GM18909 (cell line): ENCODE data around the gene UNC13A.

Source experiments
- ATAC-seq: cut with Tn5 transposase; IDR thresholded peaks from one replicate; pipeline ENCODE4 v1.9.1; 2021; ENCODE audit warnings: mild to moderate bottlenecking; ENCODE audit not compliant: unreplicated experiment, poor library complexity

Gene UNC13A

DNA sequence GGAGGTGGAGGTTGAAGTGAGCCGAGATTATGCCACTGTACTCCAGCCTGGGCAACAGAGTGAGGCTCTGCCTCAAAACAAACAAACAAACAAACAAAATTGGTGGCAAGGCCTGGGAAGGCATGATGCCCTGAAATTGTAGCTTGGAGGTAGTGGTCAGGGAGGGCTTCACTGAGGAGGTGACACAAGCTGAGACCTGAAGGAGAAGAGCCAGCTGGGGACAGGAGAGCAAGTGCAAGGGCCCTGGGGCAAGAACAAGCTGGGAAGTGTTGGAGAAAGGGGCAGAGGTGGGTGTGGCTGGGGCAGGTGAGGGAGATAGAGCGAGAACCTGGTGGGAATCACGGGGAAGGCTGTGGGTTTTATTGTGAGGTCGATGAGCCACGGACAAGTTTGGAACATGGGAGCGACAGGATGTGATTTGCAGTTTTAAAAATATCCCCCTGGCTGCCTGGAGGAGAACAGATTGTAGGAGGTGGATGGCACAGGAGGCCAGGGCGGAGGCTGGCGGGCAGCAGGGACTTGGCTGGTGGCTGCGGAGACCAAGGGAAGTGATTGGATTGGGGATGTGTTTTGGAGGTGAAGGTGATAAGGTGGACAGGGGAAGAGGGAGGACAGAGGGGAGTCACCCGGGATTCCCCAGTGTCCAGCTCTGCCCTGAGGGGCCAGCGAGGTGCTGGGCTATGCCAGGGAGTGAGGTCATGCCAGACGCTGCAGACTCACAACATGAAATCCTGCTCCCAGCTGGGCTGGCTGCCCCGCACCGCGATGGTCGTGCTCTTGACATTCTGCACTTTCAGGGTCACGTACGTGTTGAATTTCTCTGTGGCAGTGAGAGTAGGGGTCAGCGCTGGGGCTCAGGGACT is 14.0 kb downstream of the UNC13A start:
- no peak for ATAC-seq

DNA sequence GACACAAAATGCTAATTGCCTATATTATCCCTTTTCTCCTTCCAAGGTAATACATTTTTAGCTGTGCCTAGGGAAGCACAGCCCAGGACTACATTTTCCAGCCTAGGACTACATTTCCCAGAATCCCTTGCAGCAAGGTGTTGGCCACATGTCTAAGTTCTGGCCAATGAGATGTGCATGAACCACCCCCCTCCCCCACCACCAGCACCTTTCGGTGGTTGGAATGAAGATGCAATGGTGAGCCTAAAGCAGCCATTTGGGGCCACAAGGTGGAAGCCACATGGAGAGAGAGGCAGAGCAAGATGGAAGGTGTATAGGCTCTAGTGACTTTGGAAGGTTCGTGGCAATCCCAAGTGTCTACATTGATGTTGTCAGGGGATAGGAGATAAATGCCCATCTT is 16.2 kb downstream of the UNC13A start:
- no peak for ATAC-seq

DNA sequence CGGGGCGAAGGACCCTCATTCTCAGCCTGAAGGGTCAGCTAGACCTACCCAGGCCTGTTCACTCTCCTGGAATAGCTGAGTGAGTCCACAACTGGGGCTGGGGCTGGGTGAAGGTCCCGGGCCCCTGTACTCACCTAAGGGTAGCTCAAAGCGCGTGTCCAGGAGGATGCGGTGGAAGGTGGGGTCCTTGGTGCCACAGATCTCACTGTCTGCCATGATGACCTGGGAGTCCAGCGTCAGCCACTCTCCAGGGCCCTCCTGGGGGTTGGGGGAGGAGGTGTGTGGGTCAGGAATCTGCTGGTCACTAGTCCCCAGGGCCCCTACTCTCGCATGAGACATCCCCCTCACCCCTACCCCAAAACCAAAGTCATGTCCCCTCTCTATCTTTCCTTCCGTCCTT is 18.7 kb downstream of the UNC13A start:
- ATAC-seq, result no peak

DNA sequence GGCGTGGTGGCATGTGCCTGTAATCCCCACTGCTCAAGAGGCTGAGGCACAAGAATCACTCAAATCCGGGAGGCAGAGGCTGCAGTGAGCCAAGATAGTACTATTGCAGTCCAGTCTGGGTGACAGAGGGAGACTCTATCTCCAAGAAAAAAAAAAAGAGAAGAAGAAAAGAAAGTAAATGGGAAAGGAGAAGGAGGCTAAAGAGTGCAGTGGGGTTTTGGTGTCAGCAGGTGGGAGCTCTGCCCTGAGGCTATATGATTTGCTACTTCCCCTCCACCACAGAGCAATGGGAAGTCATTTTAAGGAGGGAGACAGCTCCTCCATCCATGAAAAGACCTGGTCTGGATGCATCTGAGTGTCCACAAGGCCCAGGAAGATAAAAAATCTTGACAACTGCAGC is 23.1 kb downstream of the UNC13A start:
- ATAC-seq, result no peak

DNA sequence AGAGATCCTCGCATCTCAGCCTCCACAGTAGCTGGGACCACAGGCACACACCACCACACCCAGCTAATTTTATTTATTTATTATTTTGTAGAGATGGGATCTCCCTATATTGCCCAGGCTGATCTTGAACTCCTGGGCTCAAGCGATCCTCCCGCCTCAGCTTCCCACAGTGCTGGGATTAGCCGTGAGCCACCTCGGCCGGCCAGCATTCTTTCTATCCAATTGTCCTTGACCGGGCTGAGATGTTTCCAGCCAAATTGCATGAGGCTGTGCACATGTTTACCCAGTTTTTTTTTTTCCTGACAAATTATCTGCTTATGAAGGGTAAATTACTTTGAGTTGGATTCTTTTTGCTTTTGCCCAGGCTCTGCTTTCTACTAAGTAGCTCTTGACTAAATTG is 28.2 kb downstream of the UNC13A start:
- ATAC-seq, result no peak

DNA sequence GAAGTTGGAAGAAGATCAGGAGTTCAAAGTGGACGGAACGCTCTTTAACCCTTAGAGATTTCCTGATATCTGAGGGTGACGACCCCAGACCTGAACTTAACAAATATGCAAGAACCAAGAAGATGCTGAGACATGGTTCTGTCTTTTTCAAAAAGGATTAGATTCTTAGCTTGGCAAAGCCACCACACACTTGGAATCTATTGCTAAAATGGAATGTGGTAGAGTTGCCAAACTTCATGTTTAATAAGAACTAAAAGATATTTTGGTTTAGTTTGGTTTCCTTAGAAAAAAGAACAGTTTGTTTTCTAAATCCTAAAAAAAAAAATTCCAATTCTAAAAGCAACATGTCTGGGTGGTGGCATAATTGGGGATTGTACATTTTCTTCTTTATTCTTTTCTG is 29.5 kb downstream of the UNC13A start:
- ATAC-seq, result no peak

DNA sequence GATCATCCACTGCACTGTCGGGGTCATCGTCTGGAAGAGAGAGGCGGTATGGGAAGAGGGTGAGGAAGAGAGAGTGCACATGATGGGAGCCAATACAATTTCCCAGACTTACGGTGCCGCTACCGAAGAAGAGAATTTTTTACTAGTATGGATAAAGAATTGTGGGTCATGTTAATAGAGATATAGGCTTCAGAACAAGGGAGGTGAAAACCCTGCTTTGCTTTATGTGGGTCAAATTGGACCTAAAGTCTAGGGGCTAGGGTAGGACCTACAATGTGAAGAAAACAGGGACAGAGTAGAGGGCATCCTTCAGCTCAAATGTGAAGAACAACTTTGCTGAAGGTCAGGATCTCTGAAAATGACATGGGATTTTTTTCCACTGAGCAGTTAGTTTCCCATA is 29.9 kb downstream of the UNC13A start:
- no peak for ATAC-seq

DNA sequence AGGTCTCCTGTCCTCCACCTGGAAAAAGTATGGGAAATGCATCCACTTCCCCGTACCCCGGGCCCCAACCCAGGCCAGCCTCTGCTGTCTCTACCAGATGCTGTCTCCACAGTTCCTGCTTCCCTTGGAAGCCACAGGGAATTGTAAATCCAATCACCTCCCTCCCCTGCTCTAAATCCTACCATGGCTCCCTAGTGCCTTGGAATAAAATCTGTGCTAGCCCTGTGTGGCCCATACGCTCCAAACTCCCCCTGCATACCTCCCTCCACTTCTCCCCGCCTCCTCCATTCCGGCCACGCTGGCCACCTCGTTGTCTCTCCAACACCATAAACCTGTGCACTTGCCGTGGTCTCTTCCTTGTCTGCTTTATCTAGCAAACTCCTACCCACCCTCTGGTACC is 31.2 kb downstream of the UNC13A start:
- no peak for ATAC-seq

DNA sequence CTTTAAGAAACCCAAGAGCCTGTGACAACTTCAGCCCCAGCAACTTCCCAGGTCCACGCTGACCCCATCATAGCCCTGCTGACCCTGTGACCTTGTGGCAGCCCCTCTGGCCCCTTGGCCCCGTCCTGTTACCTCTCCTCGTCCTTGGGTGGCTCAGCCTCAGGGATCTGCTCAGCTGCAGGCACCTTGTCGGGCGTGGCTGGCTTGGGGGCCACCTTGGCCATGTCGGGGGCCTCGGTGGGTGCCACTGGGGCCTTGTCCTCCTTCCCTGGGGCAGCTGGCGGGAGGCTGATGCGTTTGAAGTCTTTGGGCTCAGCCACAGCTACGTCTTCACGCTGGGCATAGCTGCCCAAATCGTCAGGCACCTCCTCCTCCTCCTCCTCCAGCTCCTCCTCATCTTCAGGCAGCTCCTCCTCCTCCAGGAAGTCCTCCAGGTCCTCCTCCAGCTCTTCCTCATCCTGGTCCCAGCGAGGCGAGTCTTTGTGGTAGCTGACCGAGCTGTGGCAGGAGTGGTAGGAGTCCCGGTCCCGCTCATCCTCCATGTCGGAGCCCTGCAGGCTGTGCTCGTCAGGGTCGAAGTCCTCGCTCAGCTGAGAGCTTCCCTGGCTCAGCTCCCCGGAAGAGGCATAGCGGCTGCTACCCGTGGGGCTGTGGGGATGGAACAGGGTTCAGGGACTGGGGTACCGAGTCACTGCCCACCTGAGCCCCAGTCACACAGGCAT is 32.2 kb downstream of the UNC13A start:
- ATAC-seq, result no peak

DNA sequence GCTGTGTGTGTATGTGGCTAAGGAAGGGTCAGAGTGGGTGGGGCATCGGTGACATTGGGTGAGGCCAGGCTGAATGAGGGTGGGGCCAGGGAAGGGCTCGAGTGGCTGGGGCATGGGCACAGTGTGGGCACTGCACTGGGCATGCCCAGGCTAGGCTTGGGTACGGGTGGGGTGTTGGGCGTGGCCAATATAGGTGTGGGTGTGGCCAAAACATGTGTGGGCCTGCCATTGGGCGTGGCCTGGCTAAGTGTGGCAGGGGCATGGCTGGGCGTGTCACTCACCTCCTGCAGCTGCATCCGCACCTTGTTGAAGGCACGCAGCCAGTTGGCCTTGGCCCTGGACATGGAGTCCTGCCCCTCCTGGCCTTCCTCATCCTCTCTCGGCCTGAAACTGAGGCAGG is 33.2 kb downstream of the UNC13A start:
- ATAC-seq, result no peak

DNA sequence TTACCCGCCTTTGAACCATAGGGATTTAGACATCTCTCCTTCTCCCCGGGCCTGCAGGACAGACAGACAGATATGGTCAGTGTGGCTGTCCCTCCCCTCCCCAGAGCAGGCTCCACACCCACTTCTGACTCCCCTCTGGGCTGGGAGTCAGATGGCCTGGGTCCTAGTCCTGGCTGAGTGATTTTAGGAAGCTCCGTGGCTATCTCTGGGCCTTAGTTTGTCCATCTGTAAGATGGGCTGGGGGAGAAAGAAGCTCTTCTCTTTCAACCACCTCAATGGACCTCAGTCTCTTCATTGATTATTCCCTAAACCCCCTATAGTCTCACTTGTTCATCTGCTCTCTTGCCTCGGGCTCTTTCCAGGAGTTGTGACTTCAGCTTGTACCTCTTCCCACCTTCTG is 35.5 kb downstream of the UNC13A start:
- ATAC-seq, result no peak

DNA sequence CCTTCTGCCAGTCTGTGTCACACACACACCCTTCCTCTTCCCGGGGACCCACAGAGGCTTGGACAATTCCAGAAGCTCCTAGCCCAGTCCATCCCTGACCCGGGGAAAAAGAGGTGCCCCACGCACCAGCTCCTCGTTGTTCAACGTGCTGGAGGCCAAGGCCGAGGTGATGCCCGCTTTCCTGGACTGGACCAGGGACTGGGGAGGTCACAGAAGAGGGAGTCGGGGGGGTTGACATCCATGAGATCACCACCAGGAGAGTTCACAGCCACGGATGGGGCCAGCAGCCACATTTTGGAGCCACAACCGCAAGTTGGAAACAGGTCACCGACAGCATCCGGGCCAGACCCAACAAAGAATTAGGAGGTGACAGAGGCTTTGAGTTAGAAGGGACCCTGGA is 39.4 kb downstream of the UNC13A start:
- no peak for ATAC-seq

DNA sequence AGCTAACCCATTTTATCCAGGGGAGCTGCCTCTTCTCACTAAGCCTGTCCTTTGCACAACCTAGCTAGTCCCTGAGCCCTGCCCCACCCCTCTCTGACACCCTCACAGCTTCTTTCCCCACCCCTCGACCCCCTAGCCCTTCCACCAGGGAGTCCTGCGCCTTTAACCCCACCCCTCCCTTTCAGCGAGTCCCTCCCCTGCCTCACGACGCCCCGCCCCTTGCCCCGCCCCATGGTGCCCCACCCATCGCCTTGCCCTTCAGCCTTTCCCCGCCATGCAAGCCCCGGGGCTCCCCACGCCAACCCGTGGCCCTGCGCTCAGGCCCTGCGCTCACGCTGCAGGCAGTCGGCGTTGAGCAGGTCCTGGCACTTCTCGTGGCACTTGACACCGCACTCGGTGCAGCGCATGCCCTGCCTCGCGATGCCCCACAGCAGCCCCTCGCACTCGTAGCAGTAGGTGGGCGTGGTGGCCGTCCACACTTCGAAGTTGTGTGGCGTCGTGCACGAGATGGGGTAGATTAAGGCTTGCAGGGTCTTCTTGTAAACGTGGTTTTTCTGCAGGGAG is 40.0 kb downstream of the UNC13A start:
- ATAC-seq, result no peak

DNA sequence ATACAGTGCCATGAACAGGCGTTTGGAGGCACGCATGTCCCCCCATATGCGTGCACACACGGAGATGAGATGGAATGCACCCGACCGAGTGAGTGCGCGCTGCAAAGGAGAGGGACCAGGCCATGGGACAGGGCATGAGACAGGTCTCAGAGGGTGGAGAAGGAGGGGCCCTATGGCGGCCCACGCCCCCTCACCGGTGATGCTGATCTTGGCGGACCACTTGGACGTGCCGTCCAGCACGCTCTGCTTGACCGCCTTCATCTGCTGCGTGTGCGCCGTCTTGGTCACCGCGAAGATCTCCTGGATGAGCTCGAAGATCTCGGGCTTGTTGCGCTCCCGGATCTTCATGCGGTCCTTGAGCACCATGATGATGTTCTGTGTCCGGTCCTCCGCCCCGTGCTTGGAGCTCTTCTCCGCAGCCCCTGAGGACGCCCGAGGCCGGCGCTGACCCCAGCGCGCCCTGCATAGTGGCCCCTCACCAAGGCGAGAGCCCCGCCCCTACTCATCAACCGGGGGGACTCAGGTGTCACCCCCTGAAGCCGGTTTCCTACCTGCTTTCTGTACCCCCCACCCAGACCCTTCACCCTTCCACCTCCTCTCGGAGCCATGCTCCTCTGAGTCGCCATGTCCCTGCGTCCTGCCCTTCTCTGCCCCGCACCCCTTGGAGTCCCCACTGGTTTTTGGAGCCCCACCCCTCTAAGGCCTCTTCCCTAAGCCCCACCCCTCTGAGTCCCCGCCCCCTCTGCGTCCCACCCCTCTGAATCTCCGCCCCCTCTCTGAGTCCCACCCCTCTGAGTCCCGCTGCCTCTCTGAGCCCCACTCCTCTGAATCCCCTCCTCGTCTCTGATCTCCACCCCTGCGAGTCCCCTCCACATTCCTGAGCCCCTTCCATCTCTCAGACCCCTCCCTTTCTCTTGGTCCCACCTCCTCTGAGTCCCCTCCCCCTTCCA is 40.8 kb downstream of the UNC13A start:
- ATAC-seq, result no peak

DNA sequence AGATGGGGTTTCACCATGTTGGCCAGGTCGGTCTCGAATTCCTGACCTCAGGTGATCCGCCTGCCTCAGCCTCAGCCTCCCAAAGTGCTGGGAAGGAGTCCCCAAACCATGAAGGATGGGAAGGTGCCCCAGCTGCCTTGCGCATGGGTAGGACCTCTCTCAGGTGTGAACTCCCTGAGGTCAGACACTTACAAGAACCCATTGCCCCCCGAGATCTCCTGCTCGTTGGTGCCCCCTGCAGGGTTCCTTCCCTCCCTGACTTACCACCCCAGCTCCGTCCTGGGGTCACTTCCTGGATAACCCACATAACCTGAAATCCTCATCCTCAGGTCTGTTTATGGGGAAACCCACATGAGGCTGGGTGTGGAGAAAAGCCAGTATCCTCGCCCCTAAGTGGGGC is 41.7 kb downstream of the UNC13A start:
- ATAC-seq, result no peak

DNA sequence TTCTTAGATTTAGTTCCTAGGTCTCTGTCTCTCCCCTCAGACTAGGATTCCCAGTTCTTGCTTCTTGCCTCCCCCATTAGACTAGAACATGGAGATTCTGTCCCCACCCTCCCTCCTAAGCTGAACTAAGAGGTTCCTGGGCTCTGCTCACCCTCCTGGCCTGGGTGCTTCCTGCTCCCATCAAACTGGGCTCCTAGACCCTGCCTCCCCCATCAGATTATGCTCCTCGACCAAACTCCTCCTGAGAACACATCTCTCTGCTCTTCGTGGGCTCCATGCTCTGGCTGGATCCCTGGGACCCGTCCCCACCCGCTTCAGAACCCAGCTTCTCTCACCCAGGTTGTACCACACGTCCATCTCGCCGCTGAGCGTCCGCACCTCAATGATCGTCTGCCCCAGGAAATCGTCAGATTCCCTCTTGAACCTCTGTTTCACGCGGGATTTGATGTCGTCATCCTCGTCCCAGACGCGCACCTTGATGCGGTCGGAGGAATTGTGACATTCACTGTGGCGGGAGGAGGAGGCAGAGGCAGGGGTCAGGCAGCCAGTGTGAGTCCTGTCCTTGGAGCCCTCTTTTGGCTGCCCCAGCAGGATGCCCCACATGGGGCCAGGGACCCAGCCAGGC is 42.7 kb downstream of the UNC13A start:
- ATAC-seq, result no peak

DNA sequence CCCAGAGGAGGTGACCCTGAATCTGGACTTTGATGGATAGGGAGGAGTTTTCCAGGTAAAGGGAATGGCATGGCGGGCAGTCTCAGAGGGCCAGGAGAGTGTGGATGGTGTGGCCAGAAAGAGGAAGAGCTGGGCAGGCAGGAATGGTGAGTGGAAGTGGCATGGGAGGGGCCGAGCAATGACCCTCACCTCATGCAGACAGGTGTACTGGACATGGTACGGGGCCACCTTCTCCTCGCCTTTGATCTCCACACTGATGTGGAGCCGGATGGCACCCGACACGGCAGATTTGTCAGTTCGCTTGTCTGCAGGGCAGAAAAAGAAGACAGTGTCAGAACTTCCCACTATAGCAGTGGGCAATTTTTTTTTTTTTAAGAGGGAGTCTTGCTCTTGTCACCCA is 45.5 kb downstream of the UNC13A start:
- no peak for ATAC-seq

DNA sequence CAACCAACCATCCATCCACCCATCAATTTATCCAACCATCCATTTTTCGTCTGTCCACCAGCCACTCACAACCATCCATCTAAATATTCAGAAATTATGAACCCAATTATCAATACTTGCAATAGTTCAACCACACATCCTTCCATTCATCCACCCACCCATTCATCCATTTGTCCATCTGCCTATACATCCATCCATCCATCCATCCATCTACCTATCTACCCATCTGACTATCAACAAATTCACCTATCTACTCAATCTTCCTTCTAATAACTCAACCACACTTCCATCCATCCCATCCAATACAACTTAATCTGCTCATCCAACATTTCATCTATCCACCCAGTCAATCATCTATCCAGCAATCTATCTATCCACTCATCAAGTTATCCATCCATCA is 46.3 kb downstream of the UNC13A start:
- ATAC-seq, result no peak

DNA sequence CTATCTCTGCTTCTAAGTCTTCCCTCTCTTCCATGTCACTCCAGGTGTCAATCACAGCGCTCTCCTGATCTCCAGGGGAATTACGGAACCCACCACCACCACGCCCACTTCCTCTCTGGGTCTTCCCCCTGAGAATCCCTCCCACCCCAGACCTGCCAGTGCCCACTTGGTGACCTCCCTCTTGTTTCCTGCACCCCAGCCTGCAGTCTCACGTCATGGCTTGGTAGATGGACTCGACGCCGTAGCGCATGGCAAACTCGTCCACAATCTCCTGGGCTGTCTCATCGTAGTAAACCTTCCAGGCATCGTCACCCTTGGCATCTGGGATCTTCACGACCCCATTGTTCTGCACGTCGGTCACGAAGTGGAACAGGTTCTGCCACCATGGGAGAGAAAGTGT is 47.0 kb downstream of the UNC13A start:
- no peak for ATAC-seq

DNA sequence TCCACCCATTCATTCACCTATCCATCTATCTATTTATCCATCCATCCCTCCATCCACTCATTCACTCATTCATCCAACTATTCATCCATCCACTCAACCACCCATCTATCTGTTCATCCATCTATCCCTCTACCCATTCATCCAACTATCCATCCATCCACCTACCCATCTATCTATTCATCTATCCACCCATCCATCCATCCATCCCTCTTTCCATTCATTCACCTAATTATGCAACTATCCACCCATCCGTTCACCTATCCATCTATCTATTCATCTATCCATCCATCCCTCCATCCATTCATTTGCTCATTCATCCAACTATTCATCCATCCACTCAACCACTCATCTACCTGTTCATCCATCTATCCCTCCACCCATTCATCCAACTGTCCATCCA is 54.5 kb downstream of the UNC13A start:
- no peak for ATAC-seq
